Medulla oblongata (tissue), 1 donor: ENCODE results near the gene IFNA14.
"Not testable (repeated sequence)": the region's sequence is repeated elsewhere in the genome, so short reads cannot be mapped to it uniquely, and the experiment has no call there.

Experiments
- DNase-seq: peaks from one replicate; pipeline ENCODE4 v3.0.0-alpha.2; 2015; ENCODE audit errors: extremely low spot score

IFNA14 gene

GRCh38 chr9:21239911-21240310 is at the start of gene IFNA14:
Gene IFNA14, minus strand, starts transcription at chr9:21240005. Its CDS starts 70 bp downstream, at chr9:21239935.
- no peak for DNase-seq

GRCh38 chr9:21287280-21287679 is 47.5 kb upstream of the IFNA14 start:
- DNase-seq: no peak

GRCh38 chr9:21286659-21287058 is 46.9 kb upstream of the IFNA14 start:
- DNase-seq: no peak

GRCh38 chr9:21286099-21286498 is 46.3 kb upstream of the IFNA14 start:
- DNase-seq: no peak

GRCh38 chr9:21281275-21281674 is 41.5 kb upstream of the IFNA14 start:
- no peak for DNase-seq

- DNase-seq: no peak
These were observed 28.5 kb upstream of the IFNA14 start for GRCh38 chr9:21268347-21268657.

GRCh38 chr9:21267485-21268346 is 27.9 kb upstream of the IFNA14 start:
- DNase-seq: peak; percentile 29

GRCh38 chr9:21266733-21267484 is 27.1 kb upstream of the IFNA14 start:
- DNase-seq: no peak

- no peak for DNase-seq
These were observed 25.8 kb upstream of the IFNA14 start for GRCh38 chr9:21265421-21266189.

- no peak for DNase-seq
These were observed 15.9 kb upstream of the IFNA14 start for GRCh38 chr9:21255538-21256212.

GRCh38 chr9:21252721-21253547 is 13.1 kb upstream of the IFNA14 start:
- DNase-seq: peak; percentile 77

- no peak for DNase-seq
These were observed 11.8 kb upstream of the IFNA14 start for GRCh38 chr9:21251638-21252037.

GRCh38 chr9:21251190-21251589 is 11.4 kb upstream of the IFNA14 start:
- DNase-seq: no peak

GRCh38 chr9:21244836-21245235 is 5.0 kb upstream of the IFNA14 start:
- DNase-seq: no peak

GRCh38 chr9:21236360-21236714 is 3.5 kb downstream of the IFNA14 start:
- DNase-seq: not testable (repeated sequence)

GRCh38 chr9:21235468-21236359 is 4.1 kb downstream of the IFNA14 start:
- peak; percentile 83 for DNase-seq

GRCh38 chr9:21234153-21234687 is 5.6 kb downstream of the IFNA14 start:
- no peak for DNase-seq

- DNase-seq: no peak
These were observed 6.5 kb downstream of the IFNA14 start for GRCh38 chr9:21233258-21233657.

GRCh38 chr9:21228122-21228521 is 11.7 kb downstream of the IFNA14 start, which contains the start of gene IFNA17:
Gene IFNA17, minus strand, starts transcription at chr9:21228222. Its CDS starts 49 bp downstream, at chr9:21228173.
- DNase-seq: no peak
